Esophagus squamous epithelium (tissue), 5 donors: ENCODE results near the gene FAM107B. TPM values are rescaled to one million over a fixed set of nuclear protein-coding genes. Genes with fewer than 3 reads are reported as not detected.

Experiments
- DNase-seq: peaks from one replicate; lab custom pipeline; 2025; lab: John Stamatoyannopoulos, UW
- H3K27ac ChIP-seq, 4 donors: fragments of 200-600 bp; sonication (generic); one replicate each; pipeline ENCODE4 v1.5.1; 2016 to 2019; ENCODE audit warnings: mild to moderate bottlenecking in 1 of 4
- H3K27me3 ChIP-seq, 4 donors: fragments of 200-600 bp; sonication (generic); 1 replicate in 3 of 4; 2 replicates in 1 of 4; pipeline versions ENCODE4 v1.5.1 to v1.6.0; 2017 to 2021; ENCODE audit warnings: antibody characterized with exemption in 1 of 4
- H3K36me3 ChIP-seq, 3 donors: fragments of 200-600 bp; sonication (generic); one replicate each; pipeline ENCODE4 v1.5.1; 2016 to 2019
- H3K4me1 ChIP-seq, 3 donors: fragments of 200-600 bp; sonication (generic); one replicate each; pipeline ENCODE4 v1.5.1; 2017 to 2019
- H3K4me3 ChIP-seq, 4 donors: fragments of 200-600 bp; sonication (generic); 1 replicate in 3 of 4; 2 replicates in 1 of 4; pipeline ENCODE4 v1.5.1; 2016 to 2019; ENCODE audit warnings: mild to moderate bottlenecking in 2 of 4, moderate library complexity in 1 of 4
- H3K9me3 ChIP-seq, 3 donors: fragments of 200-600 bp; sonication (generic); one replicate each; pipeline ENCODE4 v1.5.1; 2016 to 2019
- POLR2A ChIP-seq, 4 donors: fragments of 450-650 bp; IDR thresholded peaks; one replicate each; pipeline ENCODE4 v1.6.1; 2017; ENCODE audit warnings: antibody characterized with exemption in 4 of 4, mild to moderate bottlenecking in 4 of 4, moderate library complexity in 3 of 4
- WGBS, 2 donors: methylation state at CpG; one replicate each; pipeline ENCODE4 v1.1.5; 2018; 5-methylcytosine and 5-hydroxymethylcytosine counted together
- intact Hi-C: fragments of 100-400 bp; cut with DNase I; formaldehyde crosslinking; loops from one replicate; pipeline ENCODE4 v1.15.0; 2022
- total RNA-seq, 4 donors: library from RNA; depleted of rRNA; stranded (reverse); fragments of >200 nt; gene quantifications; one replicate each; pipeline ENCODE4 v1.1.0, GENCODE V29; 2016
- TF ChIP-seq, protein P1 (sequence below), 6 experiments: fragments of 450-650 bp in 4 of 6; fragments of 200-600 bp in 2 of 6; sonication (generic) in 2 of 6; IDR thresholded peaks; one replicate each; pipeline ENCODE4 v1.5.1; 2016 to 2019; ENCODE audit warnings: antibody characterized with exemption in 6 of 6, mild to moderate bottlenecking in 4 of 6, moderate library complexity in 4 of 6
- donor health status: DM: yes; HTN: yes; CAD: no.

FAM107B gene
- total RNA-seq, 4 donors from 2014 or later: 6.7 to 17.0 (median 12.9) TPM

DNA sequence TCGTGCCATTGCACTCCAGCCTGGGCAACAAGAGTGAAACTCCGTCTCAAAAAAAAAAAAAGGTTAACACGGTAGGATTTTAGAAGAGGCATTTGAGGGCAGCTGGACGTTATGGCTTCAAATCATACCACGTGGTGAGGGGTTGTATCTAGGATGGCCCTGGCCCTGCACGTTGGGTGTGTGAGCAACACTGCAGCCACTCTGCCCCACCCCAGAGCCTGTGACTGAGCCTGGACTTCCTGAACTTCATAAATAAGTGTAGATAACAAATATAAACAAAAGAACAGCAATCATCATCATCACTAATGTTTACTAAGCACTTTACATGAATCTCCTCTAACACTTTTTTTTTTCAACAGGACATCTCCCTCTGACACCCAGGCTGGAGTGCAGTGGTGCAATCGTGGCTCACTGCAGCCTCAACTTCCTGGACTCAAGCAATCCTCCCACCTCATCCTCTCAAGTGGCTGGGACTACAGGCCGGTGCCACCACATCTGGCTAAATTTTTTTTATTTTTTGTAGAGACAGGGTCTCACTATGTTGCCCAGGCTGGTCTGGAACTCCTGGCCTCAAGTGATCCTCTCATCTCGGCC, 274.4 kb downstream of the FAM107B start:
- no peak overlapping the region for H3K27ac ChIP-seq
- H3K4me1 ChIP-seq: peaks cover 0 to 8% (median 0%) of the 10 kb centered on the region in 3 donors
- no peak for TF ChIP-seq POLR2A (IDR thresholded peaks at IDR 0.05)
- TF ChIP-seq, protein P1, sequence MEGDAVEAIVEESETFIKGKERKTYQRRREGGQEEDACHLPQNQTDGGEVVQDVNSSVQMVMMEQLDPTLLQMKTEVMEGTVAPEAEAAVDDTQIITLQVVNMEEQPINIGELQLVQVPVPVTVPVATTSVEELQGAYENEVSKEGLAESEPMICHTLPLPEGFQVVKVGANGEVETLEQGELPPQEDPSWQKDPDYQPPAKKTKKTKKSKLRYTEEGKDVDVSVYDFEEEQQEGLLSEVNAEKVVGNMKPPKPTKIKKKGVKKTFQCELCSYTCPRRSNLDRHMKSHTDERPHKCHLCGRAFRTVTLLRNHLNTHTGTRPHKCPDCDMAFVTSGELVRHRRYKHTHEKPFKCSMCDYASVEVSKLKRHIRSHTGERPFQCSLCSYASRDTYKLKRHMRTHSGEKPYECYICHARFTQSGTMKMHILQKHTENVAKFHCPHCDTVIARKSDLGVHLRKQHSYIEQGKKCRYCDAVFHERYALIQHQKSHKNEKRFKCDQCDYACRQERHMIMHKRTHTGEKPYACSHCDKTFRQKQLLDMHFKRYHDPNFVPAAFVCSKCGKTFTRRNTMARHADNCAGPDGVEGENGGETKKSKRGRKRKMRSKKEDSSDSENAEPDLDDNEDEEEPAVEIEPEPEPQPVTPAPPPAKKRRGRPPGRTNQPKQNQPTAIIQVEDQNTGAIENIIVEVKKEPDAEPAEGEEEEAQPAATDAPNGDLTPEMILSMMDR (IDR thresholded peaks at IDR 0.05): no peak
- no peaks in the 10 kb centered on the region for H3K36me3 ChIP-seq
- DNase-seq: no peak
- no peaks in the 10 kb centered on the region for H3K9me3 ChIP-seq
- no peaks in the 10 kb centered on the region for H3K27me3 ChIP-seq
- intact Hi-C loops: no loop called here
- WGBS, 2 donors: 64 to 65% methylated on average over 9 of the region's 9 CpGs
- no peak overlapping the region for H3K4me3 ChIP-seq

GRCh38 chr10:14499601-14499904, 275.1 kb downstream of the FAM107B start:
- intact Hi-C loops: loop anchor here (5.0 kb wide), 1 partner anchor 328 kb away; no protein-coding TSS in a partner anchor
- no peaks in the 10 kb centered on the region for H3K27me3 ChIP-seq
- WGBS, 2 donors: 83 to 86% methylated on average over 4 to 5 of the region's 5 CpGs
- no peak for DNase-seq
- no peak overlapping the region for H3K4me3 ChIP-seq
- H3K9me3 ChIP-seq: no peaks in the 10 kb centered on the region
- H3K36me3 ChIP-seq: no peaks in the 10 kb centered on the region
- no peak for TF ChIP-seq POLR2A (IDR thresholded peaks at IDR 0.05)
- TF ChIP-seq, protein P1 (IDR thresholded peaks at IDR 0.05): no peak
- H3K4me1 ChIP-seq: peaks cover 0 to 8% (median 0%) of the 10 kb centered on the region in 3 donors
- H3K27ac ChIP-seq: no peak overlapping the region

- intact Hi-C loops: loop anchor here (5.0 kb wide), 1 partner anchor 329 kb away; no protein-coding TSS in a partner anchor
- no peaks in the 10 kb centered on the region for H3K27me3 ChIP-seq
- TF ChIP-seq, protein P1 (IDR thresholded peaks at IDR 0.05): no peak
- no peak for TF ChIP-seq POLR2A (IDR thresholded peaks at IDR 0.05)
- H3K4me3 ChIP-seq: no peak overlapping the region
- no peak overlapping the region for H3K27ac ChIP-seq
- 86 to 91% methylated on average over 4 to 7 of the region's 7 CpGs for WGBS, 2 donors
- no peak for DNase-seq
- H3K9me3 ChIP-seq: no peaks in the 10 kb centered on the region
- H3K4me1 ChIP-seq: peaks cover 0 to 8% (median 0%) of the 10 kb centered on the region in 3 donors
- no peaks in the 10 kb centered on the region for H3K36me3 ChIP-seq
These were observed 276.4 kb downstream of the FAM107B start for GRCh38 chr10:14498326-14498725.

GRCh38 chr10:14491811-14492210, 282.9 kb downstream of the FAM107B start:
- Histone ChIP-seq H3K36me3 (no peaks in the 10 kb centered on the region), H3K4me1 (peaks cover 3 to 14% (median 10%) of the 10 kb centered on the region in 3 donors), H3K27ac (no peak overlapping the region), H3K27me3 (peaks cover 0 to 7% (median 0%) of the 10 kb centered on the region in 4 donors), H3K4me3 (no peak overlapping the region), H3K9me3 (no peaks in the 10 kb centered on the region)
- intact Hi-C loops: no loop called here
- TF ChIP-seq POLR2A (IDR thresholded peaks at IDR 0.05): no peak
- TF ChIP-seq, protein P1 (IDR thresholded peaks at IDR 0.05): no peak
- DNase-seq: no peak
- WGBS, 2 donors: 62 to 87% methylated on average over 5 of the region's 5 CpGs

GRCh38 chr10:14489522-14490177, 285.0 kb downstream of the FAM107B start:
- no peak for TF ChIP-seq POLR2A (IDR thresholded peaks at IDR 0.05)
- TF ChIP-seq, protein P1 (IDR thresholded peaks at IDR 0.05): no peak
- H3K9me3 ChIP-seq: no peaks in the 10 kb centered on the region
- 50 to 70% methylated on average over 1 of the region's 1 CpG for WGBS, 2 donors
- no peak overlapping the region for H3K4me3 ChIP-seq
- peaks cover 0 to 15% (median 0%) of the 10 kb centered on the region in 4 donors for H3K27me3 ChIP-seq
- no peak for DNase-seq
- H3K27ac ChIP-seq: no peak overlapping the region
- H3K36me3 ChIP-seq: no peaks in the 10 kb centered on the region
- intact Hi-C loops: no loop called here
- peaks cover 3 to 17% (median 13%) of the 10 kb centered on the region in 3 donors for H3K4me1 ChIP-seq
